Non-pigmented ciliary epithelial cell (primary cell): Measurements from ENCODE around the gene COMMD3.
"Not testable (repeated sequence)": the region's sequence is repeated elsewhere in the genome, so short reads cannot be mapped to it uniquely, and the experiment has no call there.

Experiments used
- DNase-seq: peaks from one replicate; pipeline ENCODE4 v3.0.0-alpha.2; 2010; ENCODE audit warnings: low read depth

COMMD3 gene

DNA sequence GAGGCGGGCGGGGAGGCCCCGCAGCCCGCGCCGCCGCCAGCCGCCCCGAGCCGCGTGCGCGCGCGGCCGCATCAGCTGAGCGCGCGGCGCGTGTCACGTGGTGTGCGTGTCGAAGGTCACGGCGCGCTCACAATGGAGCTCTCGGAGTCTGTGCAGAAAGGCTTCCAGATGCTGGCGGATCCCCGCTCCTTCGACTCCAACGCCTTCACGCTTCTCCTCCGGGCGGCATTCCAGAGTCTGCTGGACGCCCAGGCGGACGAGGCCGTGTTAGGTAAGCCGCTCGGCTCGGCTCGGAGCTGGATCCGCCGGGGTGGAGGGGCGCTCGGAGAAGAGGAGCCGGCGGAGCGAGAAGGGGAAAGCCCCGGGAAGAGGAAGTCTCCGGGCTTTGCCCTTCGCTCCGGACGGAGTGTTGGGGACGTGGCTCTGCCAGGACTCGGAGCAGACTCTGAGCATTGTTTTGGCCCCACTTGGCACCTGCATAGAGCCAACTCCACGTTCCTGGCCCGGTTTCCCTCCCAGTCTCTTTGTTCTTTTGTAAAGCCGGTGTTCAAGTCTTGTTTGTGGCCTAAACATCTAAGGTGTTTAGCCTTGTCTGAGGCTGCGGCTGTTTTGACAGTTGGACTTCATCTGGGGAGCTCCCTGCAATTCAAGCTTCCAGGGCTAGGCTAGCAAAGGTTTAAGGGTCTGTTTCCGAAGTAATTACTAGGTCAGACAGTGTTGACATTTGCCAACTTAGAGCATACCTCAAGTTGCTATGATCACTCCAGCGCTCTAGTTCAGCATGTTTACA, at the start of gene COMMD3:
Gene COMMD3, plus strand, starts transcription at position 103 of the 790 bp plus-strand sequence. Its CDS starts 30 bp downstream, at position 133.
- DNase-seq, result no peak

DNA sequence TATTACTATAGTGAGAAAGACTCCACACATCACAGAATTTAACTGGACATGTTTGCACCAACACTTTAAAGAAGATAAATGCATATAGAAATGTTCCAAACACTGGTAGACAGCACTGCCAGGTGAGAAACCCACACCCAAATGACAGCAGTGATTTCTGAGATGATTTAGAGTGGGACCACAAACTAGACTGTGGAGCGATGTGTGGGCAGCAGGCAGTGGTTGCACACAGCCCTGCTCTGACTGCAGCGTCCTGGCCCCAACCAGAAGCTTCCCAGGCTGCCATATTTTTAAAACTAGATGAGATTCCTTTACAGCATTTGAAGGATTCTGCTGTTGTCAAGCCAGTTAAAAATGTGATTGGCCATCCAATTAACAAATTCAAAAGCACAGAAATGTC, 47.7 kb upstream of the COMMD3 start:
- DNase-seq, result no peak

DNA sequence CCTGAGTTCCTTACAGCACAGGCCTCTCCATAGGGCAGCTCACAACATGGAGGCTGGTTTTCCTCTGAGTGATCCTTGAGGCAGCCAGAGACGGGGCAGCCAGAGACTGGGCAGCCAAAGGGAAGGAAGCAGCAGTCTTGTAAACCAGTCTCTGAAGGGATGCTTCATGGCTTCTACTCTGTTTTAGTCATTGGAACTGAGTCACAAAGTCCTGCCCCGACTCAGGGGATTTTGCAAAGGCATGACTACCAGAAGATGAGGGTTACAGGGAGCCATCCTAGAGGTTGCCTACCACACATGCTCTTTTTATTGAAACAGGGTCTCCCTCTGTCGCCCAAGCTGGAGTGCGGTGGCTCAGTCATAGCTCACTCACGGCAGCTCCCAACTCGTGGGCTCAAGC, 44.4 kb upstream of the COMMD3 start:
- no peak for DNase-seq

DNA sequence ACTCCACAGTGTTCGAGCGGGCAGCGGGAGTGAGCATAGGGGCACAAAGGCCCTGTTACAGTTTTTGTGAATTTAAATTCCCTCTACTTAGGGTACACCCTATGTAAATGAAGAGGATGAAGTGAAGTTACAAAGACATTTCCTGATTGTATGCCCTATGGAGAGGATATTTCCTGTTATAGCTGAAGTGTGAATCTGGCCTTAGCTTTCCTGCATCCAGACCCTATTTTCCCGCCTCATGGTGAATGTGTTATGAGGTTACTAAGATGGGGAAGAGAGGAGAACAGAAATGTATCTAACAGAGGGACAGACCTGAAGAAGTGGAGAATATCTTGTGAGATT, 37.8 kb upstream of the COMMD3 start:
- no peak for DNase-seq

GRCh38 chr10:22280078-22280477, 36.1 kb upstream of the COMMD3 start:
- no peak for DNase-seq

GRCh38 chr10:22285130-22285529, 31.1 kb upstream of the COMMD3 start:
- no peak for DNase-seq

GRCh38 chr10:22293747-22294404, 22.3 kb upstream of the COMMD3 start:
- no peak for DNase-seq

DNA sequence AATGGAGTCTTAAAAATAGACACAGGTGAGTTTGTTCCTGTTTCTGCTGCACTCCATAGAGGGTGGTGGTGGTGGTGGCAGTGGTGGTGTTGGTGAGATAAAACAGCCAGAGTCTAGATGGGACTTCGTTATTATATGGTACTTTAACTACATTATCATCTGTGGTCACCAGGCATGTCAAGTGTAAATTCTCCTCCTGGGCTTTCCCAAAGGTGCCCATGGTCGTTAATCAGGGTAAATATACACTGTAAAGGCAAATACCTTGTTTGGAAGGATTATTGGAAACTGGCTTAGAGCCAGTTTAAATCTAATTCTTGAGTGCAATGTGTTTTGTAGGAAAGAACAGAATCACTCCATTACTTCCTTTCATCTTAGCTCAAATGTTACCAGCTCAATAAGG, 21.5 kb upstream of the COMMD3 start:
- DNase-seq, result no peak

- no peak for DNase-seq
Measured at GRCh38 chr10:22301193-22301592, 15.0 kb upstream of the COMMD3 start.

- DNase-seq, result no peak
Measured at GRCh38 chr10:22303461-22303860, 12.7 kb upstream of the COMMD3 start.

DNA sequence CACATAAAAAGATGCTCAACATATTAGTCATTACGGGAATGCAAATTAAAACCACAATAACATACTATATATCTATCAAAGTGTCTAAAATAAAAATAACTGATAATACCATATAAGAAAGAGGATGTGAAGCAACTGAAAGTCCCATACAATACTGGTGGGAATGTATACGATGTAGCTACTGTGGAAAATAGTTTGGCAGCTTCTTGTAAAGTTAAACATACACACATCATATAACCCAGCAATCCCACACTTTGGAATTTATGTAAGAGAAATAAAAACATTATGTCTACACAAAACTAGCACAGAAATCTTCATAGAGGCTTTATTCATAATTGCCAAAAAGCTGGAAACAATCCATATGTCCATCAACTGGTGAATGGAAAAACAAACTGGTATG, 10.5 kb upstream of the COMMD3 start:
- DNase-seq, result no peak

GRCh38 chr10:22308390-22308789, 7.8 kb upstream of the COMMD3 start:
- DNase-seq, result no peak

- DNase-seq, result no peak
Measured at GRCh38 chr10:22309180-22310000, 6.8 kb upstream of the COMMD3 start.

DNA sequence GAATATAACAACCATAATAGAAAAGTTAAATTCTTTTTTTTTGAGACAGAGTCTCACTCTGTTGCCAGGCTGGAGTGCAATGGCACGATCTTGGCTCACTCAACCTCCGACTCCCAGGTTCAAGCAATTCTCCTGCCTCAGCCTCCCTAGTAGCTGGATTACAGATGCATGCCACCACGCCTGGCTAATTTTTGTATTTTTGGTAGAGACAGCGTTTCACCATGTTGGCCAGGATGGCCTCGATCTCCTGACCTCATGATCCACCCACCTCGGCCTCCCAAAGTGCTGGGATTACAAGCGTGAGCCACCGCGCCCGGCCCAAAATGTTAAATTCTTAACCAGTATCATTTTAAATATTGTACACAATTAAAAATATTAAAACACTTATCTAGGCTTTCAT, 6.2 kb upstream of the COMMD3 start:
- not testable (repeated sequence) for DNase-seq

DNA sequence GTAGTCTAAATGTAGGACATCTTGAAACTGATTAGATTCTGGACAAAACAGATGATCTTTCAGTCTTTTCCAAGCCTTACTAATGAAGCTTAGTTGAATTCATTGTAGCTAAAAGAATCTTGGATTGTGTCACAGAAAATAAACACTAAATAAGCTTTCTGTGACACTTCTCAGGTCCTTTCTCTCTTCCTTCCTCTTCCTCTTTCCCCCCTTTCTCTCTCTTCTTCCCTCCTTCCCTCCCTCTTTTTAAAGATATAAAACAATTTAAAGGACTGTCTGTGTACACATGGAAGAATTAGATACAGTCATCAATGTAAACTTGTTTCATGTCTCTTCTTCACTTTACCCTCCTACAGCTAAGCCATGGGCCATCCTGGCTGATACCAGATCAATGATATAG, 5.3 kb upstream of the COMMD3 start:
- no peak for DNase-seq

DNA sequence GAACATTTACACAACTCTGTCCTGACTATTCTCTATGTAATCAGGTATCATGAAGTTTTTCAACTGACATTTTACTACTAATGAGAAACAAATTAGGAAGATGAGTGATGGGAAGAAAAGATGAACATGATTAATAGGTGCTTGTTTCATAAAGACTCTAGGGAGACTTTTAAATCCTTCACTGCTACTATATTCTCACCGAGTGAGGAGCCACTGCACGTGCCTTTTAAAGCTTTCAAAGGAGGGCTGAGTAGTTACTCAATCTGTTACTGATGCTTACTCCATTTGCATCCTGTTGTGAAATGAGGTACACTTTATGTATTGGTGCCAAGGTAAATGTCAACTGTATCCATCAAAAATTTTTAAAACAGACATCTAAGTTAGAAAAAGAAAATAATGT, 1.3 kb upstream of the COMMD3 start:
- no peak for DNase-seq

- no peak for DNase-seq
Measured at GRCh38 chr10:22315455-22316285, 518 bp upstream of the COMMD3 start.

- DNase-seq, result no peak
Measured at GRCh38 chr10:22317076-22317370, 835 bp downstream of the COMMD3 start.

DNA sequence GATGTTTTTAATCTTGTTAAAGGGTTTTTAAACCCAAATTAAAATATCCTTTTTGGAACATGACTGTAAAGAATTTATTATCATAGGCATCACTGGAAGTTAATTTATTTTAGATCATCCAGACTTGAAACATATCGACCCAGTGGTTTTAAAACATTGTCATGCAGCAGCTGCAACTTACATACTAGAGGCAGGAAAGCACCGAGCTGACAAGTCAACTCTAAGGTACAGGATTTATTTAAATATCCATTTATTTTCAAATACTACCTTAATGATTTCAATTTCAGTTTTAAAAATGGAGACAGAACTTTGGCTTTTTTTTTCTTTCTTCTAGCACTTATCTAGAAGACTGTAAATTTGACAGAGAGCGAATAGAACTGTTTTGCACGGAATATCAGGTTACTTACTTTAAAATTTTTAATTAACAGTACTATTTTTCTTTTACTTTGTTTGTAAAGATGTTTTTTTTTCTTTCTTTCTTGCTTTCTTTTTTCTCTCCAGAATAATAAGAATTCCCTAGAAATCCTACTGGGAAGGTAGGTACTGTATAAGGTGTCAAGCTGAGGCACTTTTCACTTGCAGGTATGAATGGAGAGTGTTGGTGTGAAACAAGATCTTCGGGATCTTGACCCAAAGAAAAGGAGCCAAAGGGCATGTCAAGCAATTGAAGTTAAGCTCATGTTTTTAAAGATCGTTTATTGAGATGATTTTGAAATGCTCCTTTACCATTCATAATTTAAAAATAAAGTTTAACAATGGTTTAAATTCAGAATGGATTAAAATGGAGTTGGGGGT, 1.8 kb downstream of the COMMD3 start:
- no peak for DNase-seq

DNA sequence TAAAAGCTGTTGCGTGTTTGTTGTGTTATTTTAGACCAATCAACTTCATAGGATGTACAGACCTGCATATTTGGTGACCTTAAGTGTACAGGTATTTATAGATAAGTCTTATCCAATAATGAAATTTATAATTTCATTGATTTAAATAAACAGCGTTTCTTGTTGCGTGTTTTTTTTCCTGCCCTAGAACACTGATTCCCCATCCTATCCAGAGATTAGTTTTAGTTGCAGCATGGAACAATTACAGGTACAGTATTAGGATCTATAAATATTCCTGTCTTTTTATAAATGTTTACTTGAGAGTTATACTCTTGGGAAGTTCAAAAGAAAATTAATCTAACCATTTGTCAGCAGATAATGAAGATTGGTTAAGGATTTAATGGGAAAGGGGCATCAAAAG, 2.6 kb downstream of the COMMD3 start:
- DNase-seq, result no peak

- DNase-seq, result no peak
Measured at GRCh38 chr10:22319547-22319979, 3.4 kb downstream of the COMMD3 start.
